Fibroblast of gingiva (primary cell): ENCODE results near the gene LHX8.

Experiments
- DNase-seq: peaks from one replicate; pipeline ENCODE4 v3.0.0-alpha.2; 2011; ENCODE audit warnings: low read depth

Gene LHX8

GRCh38 chr1:75203415-75204277 is 69.5 kb downstream of the LHX8 start:
- DNase-seq: peak; percentile 90

GRCh38 chr1:75208862-75209261 is 74.7 kb downstream of the LHX8 start:
- no peak for DNase-seq
